ENCODE measurements around the gene LCE1F.

LCE1F gene

DNA sequence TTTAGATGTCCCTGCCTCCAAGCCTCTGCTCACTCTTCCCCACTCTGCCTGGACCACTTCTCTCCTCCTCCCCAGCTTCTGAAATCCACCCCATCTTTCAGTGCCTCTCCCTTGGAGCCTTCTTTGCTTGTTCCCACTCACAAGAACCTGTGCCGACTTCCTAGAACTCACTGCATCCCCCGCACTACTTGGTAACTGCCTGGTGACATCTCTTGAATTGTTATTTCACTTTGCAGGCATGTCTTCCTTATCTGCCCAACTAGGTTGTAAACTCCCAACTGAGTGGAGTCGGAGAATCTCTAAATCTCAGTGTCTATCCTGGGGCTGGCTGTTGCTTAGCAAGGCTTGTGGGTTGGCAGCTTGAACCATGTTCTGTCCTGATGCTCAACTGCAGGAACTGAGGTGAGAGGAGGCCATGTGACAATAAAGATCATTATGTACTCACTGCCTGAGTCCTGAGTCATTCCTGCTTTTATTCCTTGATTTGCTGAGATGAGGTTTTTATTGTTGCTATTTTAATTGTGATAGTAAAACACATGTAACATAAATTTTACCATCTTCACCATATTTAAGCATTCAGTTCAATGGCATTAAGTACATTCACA lies 13.2 kb upstream of the LCE1F start:
- TF ChIP-seq, protein P1, sequence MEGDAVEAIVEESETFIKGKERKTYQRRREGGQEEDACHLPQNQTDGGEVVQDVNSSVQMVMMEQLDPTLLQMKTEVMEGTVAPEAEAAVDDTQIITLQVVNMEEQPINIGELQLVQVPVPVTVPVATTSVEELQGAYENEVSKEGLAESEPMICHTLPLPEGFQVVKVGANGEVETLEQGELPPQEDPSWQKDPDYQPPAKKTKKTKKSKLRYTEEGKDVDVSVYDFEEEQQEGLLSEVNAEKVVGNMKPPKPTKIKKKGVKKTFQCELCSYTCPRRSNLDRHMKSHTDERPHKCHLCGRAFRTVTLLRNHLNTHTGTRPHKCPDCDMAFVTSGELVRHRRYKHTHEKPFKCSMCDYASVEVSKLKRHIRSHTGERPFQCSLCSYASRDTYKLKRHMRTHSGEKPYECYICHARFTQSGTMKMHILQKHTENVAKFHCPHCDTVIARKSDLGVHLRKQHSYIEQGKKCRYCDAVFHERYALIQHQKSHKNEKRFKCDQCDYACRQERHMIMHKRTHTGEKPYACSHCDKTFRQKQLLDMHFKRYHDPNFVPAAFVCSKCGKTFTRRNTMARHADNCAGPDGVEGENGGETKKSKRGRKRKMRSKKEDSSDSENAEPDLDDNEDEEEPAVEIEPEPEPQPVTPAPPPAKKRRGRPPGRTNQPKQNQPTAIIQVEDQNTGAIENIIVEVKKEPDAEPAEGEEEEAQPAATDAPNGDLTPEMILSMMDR (IDR thresholded peaks at IDR 0.05; ENCODE audit: insufficient read depth, low read length), result no peak
- TF ChIP-seq SPI1 (IDR thresholded peaks at IDR 0.05; ENCODE audit: borderline replicate concordance, low read depth) (no peak), POLR2AphosphoS5 (IDR thresholded peaks at IDR 0.05; ENCODE audit: low read depth) (no peak), GABPA (IDR thresholded peaks at IDR 0.05; ENCODE audit: low read depth) (no peak)
- TF ChIP-seq, protein P2, sequence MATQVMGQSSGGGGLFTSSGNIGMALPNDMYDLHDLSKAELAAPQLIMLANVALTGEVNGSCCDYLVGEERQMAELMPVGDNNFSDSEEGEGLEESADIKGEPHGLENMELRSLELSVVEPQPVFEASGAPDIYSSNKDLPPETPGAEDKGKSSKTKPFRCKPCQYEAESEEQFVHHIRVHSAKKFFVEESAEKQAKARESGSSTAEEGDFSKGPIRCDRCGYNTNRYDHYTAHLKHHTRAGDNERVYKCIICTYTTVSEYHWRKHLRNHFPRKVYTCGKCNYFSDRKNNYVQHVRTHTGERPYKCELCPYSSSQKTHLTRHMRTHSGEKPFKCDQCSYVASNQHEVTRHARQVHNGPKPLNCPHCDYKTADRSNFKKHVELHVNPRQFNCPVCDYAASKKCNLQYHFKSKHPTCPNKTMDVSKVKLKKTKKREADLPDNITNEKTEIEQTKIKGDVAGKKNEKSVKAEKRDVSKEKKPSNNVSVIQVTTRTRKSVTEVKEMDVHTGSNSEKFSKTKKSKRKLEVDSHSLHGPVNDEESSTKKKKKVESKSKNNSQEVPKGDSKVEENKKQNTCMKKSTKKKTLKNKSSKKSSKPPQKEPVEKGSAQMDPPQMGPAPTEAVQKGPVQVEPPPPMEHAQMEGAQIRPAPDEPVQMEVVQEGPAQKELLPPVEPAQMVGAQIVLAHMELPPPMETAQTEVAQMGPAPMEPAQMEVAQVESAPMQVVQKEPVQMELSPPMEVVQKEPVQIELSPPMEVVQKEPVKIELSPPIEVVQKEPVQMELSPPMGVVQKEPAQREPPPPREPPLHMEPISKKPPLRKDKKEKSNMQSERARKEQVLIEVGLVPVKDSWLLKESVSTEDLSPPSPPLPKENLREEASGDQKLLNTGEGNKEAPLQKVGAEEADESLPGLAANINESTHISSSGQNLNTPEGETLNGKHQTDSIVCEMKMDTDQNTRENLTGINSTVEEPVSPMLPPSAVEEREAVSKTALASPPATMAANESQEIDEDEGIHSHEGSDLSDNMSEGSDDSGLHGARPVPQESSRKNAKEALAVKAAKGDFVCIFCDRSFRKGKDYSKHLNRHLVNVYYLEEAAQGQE (IDR thresholded peaks at IDR 0.05; ENCODE audit: insufficient replicate concordance, low read depth), result no peak
- Histone ChIP-seq H3K4me3 (replicated peaks; ENCODE audit: insufficient read depth, low read length) (no peak overlapping the region), H3K27ac (replicated peaks) (no peak overlapping the region), H3K27me3 (ENCODE audit: insufficient read depth, poor library complexity, severe bottlenecking) (no peaks in the 10 kb centered on the region)
- DNase-seq (ENCODE audit: low read depth in 1 of 2, low spot score in 1 of 2), result no peak

GRCh38 chr1:152768847-152769533 lies 6.0 kb upstream of the LCE1F start:
- no peak overlapping the region for H3K4me3 ChIP-seq (replicated peaks; ENCODE audit: insufficient read depth, low read length)
- no peak overlapping the region for H3K27ac ChIP-seq (replicated peaks)
- TF ChIP-seq POLR2AphosphoS5 (IDR thresholded peaks at IDR 0.05; ENCODE audit: low read depth) (no peak), GABPA (IDR thresholded peaks at IDR 0.05; ENCODE audit: low read depth) (no peak), SPI1 (IDR thresholded peaks at IDR 0.05; ENCODE audit: borderline replicate concordance, low read depth) (no peak)
- TF ChIP-seq, protein P1 (IDR thresholded peaks at IDR 0.05; ENCODE audit: insufficient read depth, low read length), result no peak
- TF ChIP-seq, protein P2 (IDR thresholded peaks at IDR 0.05; ENCODE audit: insufficient replicate concordance, low read depth), result no peak
- H3K27me3 ChIP-seq (ENCODE audit: insufficient read depth, poor library complexity, severe bottlenecking), result peaks cover 3% of the 10 kb centered on the region
- DNase-seq (ENCODE audit: low read depth in 1 of 2, low spot score in 1 of 2), result no peak

- Histone ChIP-seq H3K4me3 (replicated peaks; ENCODE audit: insufficient read depth, low read length) (no peak overlapping the region), H3K27me3 (ENCODE audit: insufficient read depth, poor library complexity, severe bottlenecking) (peaks cover 3% of the 10 kb centered on the region), H3K27ac (replicated peaks) (no peak overlapping the region)
- DNase-seq (ENCODE audit: low read depth in 1 of 2, low spot score in 1 of 2), result no peak
- TF ChIP-seq, protein P2 (IDR thresholded peaks at IDR 0.05; ENCODE audit: insufficient replicate concordance, low read depth), result no peak
These were observed 4.5 kb upstream of the LCE1F start for GRCh38 chr1:152770411-152770810.
